Aorta (tissue), 5 donors: ENCODE measurements around the gene PHLDB2. TPM values are rescaled to one million over a fixed set of nuclear protein-coding genes. Genes with fewer than 3 reads are reported as not detected.

ENCODE experiments used
- ATAC-seq: fragments of 200-7000 bp; cut with Tn5 transposase; one replicate; pipeline ENCODE4 v1.9.1; 2022; ENCODE audit warnings: moderate library complexity; ENCODE audit not compliant: low FRiP score
- DNase-seq, 2 donors: peaks; one replicate each; pipeline ENCODE4 v3.0.0-alpha.2; 2020
- H3K27ac ChIP-seq, 2 donors: one replicate each; pipeline ENCODE4 v1.5.1; 2013; ENCODE audit warnings: low read length in 2 of 2, mild to moderate bottlenecking in 2 of 2, moderate library complexity in 2 of 2, control low read depth in 1 of 2, inconsistent platforms in 1 of 2, low read depth in 1 of 2
- H3K27me3 ChIP-seq, 2 donors: one replicate each; pipeline ENCODE4 v1.6.1; 2013; ENCODE audit warnings: control low read depth in 1 of 2, low read length in 1 of 2, mild to moderate bottlenecking in 1 of 2, moderate library complexity in 1 of 2; ENCODE audit not compliant: insufficient read depth in 2 of 2, control insufficient read depth in 1 of 2
- H3K36me3 ChIP-seq, 2 donors: one replicate each; pipeline ENCODE4 v1.6.1; 2013; ENCODE audit warnings: control low read depth in 1 of 2, low read length in 1 of 2, mild to moderate bottlenecking in 1 of 2; ENCODE audit not compliant: insufficient read depth in 2 of 2, control insufficient read depth in 1 of 2
- H3K4me1 ChIP-seq, 2 donors: one replicate each; pipeline ENCODE4 v1.6.1; 2013; ENCODE audit warnings: low read length in 2 of 2, control low read depth in 1 of 2, mild to moderate bottlenecking in 1 of 2, moderate library complexity in 1 of 2; ENCODE audit not compliant: insufficient read depth in 2 of 2, control insufficient read depth in 1 of 2
- H3K4me3 ChIP-seq, 2 donors: one replicate each; pipeline ENCODE4 v1.5.1; 2013; ENCODE audit warnings: low read length in 2 of 2, control low read depth in 1 of 2, mild to moderate bottlenecking in 1 of 2
- H3K9me3 ChIP-seq: one replicate; pipeline ENCODE4 v1.6.1; 2013; ENCODE audit warnings: mild to moderate bottlenecking, low read length; ENCODE audit not compliant: control insufficient read depth
- WGBS, 2 donors: extraction: QIAGEN DNeasy Blood & Tissue Kit; methylation state at CpG; one replicate each; pipeline ENCODE4 v1.1.7; 2013; 5-methylcytosine and 5-hydroxymethylcytosine counted together
- intact Hi-C, 2 donors: fragments of 100-400 bp; cut with DNase I; formaldehyde crosslinking; loops; one replicate each; pipeline versions ENCODE4 v1.14.2 to v1.15.0; 2022
- polyA plus RNA-seq, 2 donors: library from polyadenylated mRNA; stranded (reverse); fragments of 200-250 nt; gene quantifications; one replicate each; pipeline ENCODE4 v1.2.3, GENCODE V29; 2013
- total RNA-seq, 2 donors: library from RNA; stranded (reverse); fragmentation: NEBNext Ultra II Directional; extraction: Animal tissue kit (Norgen Biotek cat#: 25700); gene quantifications; one replicate each; pipeline ENCODE4 v1.2.1, GENCODE V29; 2021
- donor health status: healthy with polysubstance abuse.
- donor health status: Bipolar disorder and iron deficiency.
- donor health status: DM: no; HTN: no; CAD: no.
- donor health status: DM: no; HTN: no; CAD: no.
- donor health status: DM: yes; HTN: yes; CAD: no.

PHLDB2 gene
- total and polyA plus RNA-seq, 4 donors = 25.9 to 175 (median 112) TPM

GRCh38 chr3:111970376-111970775, 111.3 kb downstream of the PHLDB2 start:
- ATAC-seq = no peak
- H3K9me3 ChIP-seq = no peaks in the 10 kb centered on the region
- no peak for DNase-seq
- peaks cover 2 to 3% of the 10 kb centered on the region in 2 donors for H3K36me3 ChIP-seq
- 57 to 66% methylated on average over 3 of the region's 3 CpGs for WGBS, 2 donors
- peaks cover 0 to 2% of the 10 kb centered on the region in 2 donors for H3K4me1 ChIP-seq
- H3K4me3 ChIP-seq = no peak overlapping the region
- H3K27ac ChIP-seq = no peak overlapping the region
- intact Hi-C loops = no loop called here
- no peaks in the 10 kb centered on the region for H3K27me3 ChIP-seq

GRCh38 chr3:111971533-111972130, 112.6 kb downstream of the PHLDB2 start:
- H3K4me1 ChIP-seq = peaks cover 0 to 2% of the 10 kb centered on the region in 2 donors
- WGBS, 2 donors = 57 to 58% methylated on average over 11 of the region's 11 CpGs
- no peak overlapping the region for H3K27ac ChIP-seq
- H3K36me3 ChIP-seq = peaks cover 2 to 3% of the 10 kb centered on the region in 2 donors
- H3K9me3 ChIP-seq = no peaks in the 10 kb centered on the region
- DNase-seq = no peak
- ATAC-seq = no peak
- H3K4me3 ChIP-seq = no peak overlapping the region
- intact Hi-C loops = no loop called here
- H3K27me3 ChIP-seq = no peaks in the 10 kb centered on the region

DNA sequence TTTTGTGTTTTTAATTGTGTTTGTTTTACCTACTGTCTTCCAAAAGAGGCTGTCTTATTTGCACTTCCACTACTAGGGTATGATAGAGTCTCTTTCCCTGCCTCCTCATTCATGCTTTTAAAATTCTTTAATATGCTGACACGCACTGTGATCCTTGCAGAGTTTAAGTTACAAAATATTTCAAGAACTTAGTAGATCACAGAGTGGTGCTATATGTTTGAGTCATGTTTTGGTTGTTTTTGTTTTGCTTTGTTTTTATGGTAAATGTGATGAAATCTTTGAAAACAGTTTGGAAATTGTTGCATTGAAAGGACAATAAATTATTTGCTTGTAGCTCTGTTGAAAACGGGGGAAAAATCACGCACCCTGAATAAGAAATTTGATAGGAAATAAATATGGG, 113.8 kb downstream of the PHLDB2 start:
- no peak overlapping the region for H3K27ac ChIP-seq
- peaks cover 0 to 2% of the 10 kb centered on the region in 2 donors for H3K4me1 ChIP-seq
- peaks cover 2 to 3% of the 10 kb centered on the region in 2 donors for H3K36me3 ChIP-seq
- 54 to 94% methylated on average over 3 of the region's 3 CpGs for whole genome bisulfite sequencing, 2 donors
- intact Hi-C loops = no loop called here
- DNase-seq = no peak
- ATAC-seq = no peak
- no peaks in the 10 kb centered on the region for H3K9me3 ChIP-seq
- no peak overlapping the region for H3K4me3 ChIP-seq
- H3K27me3 ChIP-seq = no peaks in the 10 kb centered on the region

DNA sequence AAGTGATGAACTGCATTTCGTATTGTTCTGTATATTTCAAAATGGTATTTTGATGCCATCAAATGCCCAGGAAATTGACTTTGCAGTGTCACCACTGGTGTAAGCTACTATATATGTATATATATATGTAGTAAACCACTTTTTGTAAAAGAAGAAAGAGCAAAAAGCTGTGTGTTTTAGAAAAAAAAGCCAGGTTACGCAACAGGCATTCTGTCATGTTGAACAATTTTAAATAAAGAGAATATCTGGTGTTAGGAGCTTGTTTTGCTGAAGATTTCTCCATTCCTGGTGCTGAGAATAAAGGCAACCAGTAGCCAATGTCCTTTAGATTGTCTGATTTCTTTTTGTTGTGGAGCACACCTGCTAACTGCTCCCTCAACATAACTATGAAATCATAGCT, 116.1 kb downstream of the PHLDB2 start:
- 78 to 99% methylated on average over 2 of the region's 2 CpGs for WGBS, 2 donors

GRCh38 chr3:111976254-111976653, 117.2 kb downstream of the PHLDB2 start:
- H3K27ac ChIP-seq = no peak overlapping the region
- intact Hi-C loops = no loop called here

More for the DNA sequence above, 116.1 kb downstream of the PHLDB2 start:
- ATAC-seq (no peak), DNase-seq (no peak)
- Histone ChIP-seq H3K4me3 (no peak overlapping the region), H3K27me3 (no peaks in the 10 kb centered on the region), H3K27ac (no peak overlapping the region), H3K9me3 (no peaks in the 10 kb centered on the region), H3K36me3 (no peaks in the 10 kb centered on the region), H3K4me1 (no peaks in the 10 kb centered on the region)
- intact Hi-C loops = no loop called here

DNA sequence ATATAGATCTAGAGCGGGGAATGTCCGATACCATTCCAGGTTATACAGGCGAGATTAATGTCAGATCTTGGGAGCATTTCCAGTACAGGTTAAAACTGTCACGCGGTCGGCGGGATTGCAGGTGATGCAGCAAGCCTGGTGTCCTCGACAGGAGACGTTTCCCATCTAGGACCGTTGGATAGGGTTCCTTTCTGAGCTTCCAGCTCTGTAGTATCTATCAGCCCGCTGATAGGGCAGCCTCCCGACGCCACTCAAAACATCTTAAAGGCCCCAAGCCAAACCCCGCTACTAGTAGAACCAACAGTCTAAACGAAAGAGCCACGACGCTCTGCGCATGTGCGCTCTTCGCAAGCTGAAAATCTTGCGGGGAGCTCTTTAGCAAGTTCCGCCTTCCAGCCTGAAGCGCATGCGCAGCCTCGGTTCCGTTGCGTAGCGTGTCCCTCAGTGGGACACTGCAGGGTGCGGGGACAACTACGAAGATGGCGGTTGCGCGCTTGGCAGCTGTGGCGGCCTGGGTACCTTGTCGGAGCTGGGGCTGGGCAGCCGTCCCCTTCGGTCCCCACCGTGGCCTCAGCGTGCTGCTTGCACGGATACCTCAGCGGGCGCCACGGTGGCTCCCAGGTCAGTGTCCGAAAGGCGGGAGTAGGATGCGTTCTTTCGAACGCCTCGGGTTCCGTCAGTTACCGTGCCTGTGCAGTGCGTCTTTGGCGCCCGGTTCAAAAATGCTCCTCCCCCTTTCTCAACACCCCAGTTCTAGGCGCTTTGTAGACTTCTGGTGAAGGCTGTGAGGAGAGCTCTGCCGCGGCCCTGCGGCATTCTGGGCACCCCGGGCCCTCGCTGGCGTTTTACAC, 119.7 kb downstream of the PHLDB2 start, which contains the start of gene ABHD10:
ABHD10 (plus strand) TSS at position 444 of the 851 bp plus-strand sequence; CDS start at position 480, 36 bp downstream.
- ATAC-seq = peak; percentile 97
- WGBS, 2 donors = 1% methylated on average over 61 of the region's 61 CpGs
- DNase-seq = peak; percentile 99 to 100
- peak within 1 kb of the TSS; percentile 80 to 88 for H3K4me3 ChIP-seq
- H3K27me3 ChIP-seq = no peaks in the 10 kb centered on the region
- H3K4me1 ChIP-seq = peaks cover 0 to 3% of the 10 kb centered on the region in 2 donors
- intact Hi-C loops = no loop called here
- H3K9me3 ChIP-seq = no peaks in the 10 kb centered on the region
- peak within 1 kb of the TSS in 1 of 2 donors; percentile 83 for H3K27ac ChIP-seq
- no peaks in the 10 kb centered on the region for H3K36me3 ChIP-seq

More at GRCh38 chr3:111976254-111976653, 117.2 kb downstream of the PHLDB2 start:
- ATAC-seq = no peak
- Histone ChIP-seq H3K9me3 (no peaks in the 10 kb centered on the region), H3K36me3 (no peaks in the 10 kb centered on the region), H3K4me3 (no peak overlapping the region), H3K4me1 (no peaks in the 10 kb centered on the region), H3K27me3 (no peaks in the 10 kb centered on the region)
- no peak for DNase-seq
- 67 to 70% methylated on average over 2 of the region's 2 CpGs for WGBS, 2 donors

DNA sequence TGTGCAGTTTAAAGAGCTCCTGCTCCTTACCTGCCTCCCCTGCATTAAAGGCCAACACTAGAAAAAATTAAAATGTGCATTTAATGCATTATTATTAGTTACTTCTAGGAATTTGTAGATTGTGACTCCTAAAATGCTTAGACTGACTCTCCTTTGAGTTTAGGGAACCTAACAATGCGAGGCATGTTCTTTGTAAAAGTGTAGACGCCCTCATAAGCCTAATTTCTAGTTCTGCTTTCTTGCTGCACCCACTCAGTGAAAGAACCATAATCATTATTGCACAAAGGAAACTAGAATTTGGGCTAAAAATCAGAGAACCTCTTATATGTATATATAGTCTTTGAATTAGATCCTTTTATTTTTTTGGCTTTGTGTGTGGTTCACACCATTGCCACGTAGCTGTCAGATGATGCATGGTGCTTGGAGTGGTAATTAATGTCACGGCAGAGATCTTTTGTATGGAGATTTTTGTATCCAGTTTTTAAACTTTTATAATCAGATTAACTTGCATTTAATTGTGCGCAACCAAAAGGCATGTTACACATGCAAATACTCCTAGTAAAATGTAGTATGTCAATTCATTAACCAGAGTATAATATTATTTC, 120.5 kb downstream of the PHLDB2 start:
- Histone ChIP-seq H3K4me3 (peak overlapping the region; percentile 80 to 88), H3K9me3 (no peaks in the 10 kb centered on the region), H3K36me3 (no peaks in the 10 kb centered on the region), H3K4me1 (peaks cover 0 to 3% of the 10 kb centered on the region in 2 donors), H3K27me3 (no peaks in the 10 kb centered on the region), H3K27ac (peak overlapping the region in 1 of 2 donors; percentile 83)
- ATAC-seq (peak; percentile 48), DNase-seq (no peak)
- intact Hi-C loops = no loop called here
- WGBS, 2 donors = 18% methylated on average over 5 of the region's 5 CpGs

GRCh38 chr3:111980716-111981456, 121.8 kb downstream of the PHLDB2 start:
- Histone ChIP-seq H3K4me3 (no peak overlapping the region), H3K27ac (no peak overlapping the region), H3K4me1 (peaks cover 0 to 3% of the 10 kb centered on the region in 2 donors), H3K27me3 (no peaks in the 10 kb centered on the region), H3K9me3 (no peaks in the 10 kb centered on the region), H3K36me3 (no peaks in the 10 kb centered on the region)
- WGBS, 2 donors = 80 to 81% methylated on average over 10 of the region's 10 CpGs
- no peak for DNase-seq
- no peak for ATAC-seq
- intact Hi-C loops = no loop called here
